Kidney capillary endothelial cell (primary cell): ENCODE results near the gene MYO16.

Experiments
- DNase-seq: peaks from one replicate; pipeline ENCODE4 v3.0.0-alpha.2; 2018; ENCODE audit warnings: low spot score

Gene MYO16

DNA sequence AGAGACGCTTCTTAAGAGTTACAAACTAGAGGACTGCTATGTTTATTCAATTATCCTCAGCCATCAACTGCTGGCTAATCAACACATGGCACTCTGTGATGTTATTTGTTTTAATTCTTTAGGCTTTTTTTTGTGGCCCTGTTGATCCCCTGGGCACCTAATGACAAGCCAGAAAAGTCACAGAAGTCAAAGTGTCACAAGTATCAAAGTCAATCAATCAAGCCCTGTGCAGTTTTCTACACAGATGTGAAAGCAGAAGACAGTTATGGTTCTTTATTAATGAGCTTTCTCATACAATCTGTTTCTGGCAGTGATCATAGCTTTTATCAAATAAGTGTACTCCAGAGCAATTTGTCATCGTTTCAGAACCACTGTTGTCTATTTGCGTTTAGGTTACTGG is 34.3 kb downstream of the MYO16 start:
- DNase-seq: no peak

DNA sequence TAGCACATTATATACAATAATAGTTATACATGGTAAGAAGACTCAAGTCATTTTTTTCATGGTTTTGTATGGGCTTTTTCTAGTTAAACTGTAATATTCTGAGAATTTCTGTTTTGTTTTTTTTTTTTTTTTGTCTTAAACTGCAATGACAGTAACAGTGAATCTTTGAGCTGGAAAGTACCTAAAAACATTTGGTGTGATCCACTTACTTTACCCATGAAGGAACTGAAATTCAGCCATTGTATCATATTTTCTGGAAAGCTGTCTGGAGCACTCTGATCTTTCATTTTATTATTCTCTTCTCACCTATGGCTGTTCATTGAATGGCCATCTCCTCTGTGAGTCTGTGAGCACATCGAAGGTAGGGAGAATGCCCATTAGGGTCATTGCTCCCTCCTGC is 37.8 kb downstream of the MYO16 start:
- no peak for DNase-seq

DNA sequence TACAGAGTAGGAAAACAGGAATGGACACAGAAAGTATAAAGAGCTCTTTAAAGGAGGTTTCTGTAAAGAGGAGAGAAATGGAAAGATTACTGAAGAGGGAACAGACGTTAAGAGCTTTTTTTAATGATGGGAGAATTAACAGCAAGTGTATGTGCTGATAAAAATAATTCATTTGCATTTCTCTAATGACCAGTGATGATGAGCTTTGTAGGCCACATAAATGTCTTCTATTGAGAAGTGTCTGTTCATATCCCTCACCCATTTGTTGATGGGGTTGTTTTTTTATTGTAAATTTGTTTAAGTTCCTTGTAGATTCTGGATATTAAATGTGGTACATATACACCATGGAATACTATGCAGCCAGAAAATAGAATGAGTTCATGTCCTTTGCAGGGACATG is 40.0 kb downstream of the MYO16 start:
- no peak for DNase-seq

DNA sequence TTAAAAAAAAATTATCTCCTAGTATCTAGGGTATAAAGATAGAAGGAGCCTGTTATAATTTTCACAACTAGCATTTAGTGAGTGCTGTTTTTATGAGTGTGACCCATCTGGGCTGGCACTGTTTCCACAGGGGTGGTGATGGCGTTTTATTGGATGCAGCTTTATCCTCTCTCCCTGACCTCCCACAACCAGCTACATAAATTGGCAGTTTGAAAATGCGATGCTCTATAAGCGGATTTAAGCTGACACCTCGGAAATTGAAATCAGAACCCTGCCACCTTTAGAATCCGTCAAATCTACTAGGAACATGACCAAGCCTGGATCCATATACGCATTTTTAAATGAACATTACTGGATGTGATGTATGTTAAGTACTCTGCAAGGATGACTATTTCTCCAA is 44.9 kb downstream of the MYO16 start:
- no peak for DNase-seq

DNA sequence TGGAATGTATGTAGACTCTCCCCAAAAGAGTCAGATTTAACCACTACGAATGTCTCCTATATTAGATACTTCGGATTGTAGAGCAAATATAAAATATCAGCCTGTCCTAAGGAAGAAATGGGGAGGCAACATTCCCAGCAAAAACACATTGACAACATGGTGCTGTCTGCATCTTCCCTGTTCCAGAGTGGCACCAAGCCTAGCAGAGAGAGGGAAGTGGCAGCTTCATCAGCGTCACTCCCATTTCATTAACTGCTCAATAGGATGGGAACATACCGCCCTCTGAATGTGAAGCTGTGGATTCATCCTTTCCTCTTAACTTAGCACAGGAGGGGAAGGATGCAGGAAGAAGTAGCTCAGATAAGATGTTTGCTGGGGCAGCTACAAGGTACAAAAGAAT is 45.4 kb downstream of the MYO16 start:
- no peak for DNase-seq

DNA sequence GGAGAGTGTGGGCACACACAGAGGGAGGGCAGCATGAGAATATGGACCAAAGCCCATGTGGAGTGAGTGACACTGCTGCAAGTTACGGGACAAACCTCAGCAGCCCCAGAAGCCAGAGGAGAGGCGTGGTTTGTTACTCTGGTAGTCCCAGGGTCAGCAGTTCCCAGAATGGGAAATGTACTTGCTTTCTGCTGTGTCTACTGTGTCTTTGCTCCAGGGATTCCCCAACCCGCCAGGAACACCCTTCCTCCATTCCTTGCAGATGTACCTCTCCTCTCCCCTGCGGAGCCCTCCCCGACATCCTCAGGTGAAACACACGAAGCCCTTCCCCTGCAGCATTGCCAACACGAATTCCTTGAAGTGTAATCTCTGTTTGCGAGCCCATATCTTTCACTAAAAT is 47.2 kb downstream of the MYO16 start:
- DNase-seq: no peak

DNA sequence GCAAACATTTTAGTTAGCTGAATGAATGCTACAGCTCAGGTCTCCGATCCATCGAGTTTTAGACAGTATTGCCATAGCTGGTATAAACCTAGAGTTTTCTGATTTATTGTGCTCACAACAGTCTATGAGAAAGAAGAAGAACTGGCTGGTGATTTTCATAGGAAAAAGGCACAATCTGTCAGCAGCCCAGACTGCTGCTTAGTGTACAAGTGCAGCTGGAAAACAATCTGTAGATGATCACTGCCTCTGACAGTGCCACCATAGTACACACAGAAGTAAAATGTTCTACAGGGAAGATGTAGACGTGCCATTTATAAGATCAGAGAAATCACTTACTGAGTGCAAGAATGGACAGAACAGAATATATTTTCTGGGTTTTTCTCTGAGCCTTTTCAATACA is 48.4 kb downstream of the MYO16 start:
- DNase-seq: no peak

DNA sequence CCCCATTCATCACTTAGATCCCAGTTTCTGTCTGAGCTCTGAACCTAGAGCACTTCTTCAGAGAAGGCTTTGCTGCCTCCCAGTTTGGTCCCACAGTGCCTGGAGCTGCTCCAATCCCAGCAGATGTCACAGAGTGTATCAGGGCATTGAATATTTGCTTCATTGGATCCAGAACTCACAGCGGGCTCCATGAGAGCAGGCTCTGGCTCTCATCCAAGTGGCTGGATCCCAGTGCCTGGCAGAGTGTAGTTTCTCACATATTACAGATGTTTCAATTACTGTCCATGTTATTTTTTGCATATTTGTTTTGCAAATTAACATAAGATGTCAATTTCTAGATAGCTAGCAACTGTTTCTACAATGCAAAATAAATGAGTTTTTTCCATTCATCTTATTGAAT is 50.6 kb downstream of the MYO16 start:
- no peak for DNase-seq

DNA sequence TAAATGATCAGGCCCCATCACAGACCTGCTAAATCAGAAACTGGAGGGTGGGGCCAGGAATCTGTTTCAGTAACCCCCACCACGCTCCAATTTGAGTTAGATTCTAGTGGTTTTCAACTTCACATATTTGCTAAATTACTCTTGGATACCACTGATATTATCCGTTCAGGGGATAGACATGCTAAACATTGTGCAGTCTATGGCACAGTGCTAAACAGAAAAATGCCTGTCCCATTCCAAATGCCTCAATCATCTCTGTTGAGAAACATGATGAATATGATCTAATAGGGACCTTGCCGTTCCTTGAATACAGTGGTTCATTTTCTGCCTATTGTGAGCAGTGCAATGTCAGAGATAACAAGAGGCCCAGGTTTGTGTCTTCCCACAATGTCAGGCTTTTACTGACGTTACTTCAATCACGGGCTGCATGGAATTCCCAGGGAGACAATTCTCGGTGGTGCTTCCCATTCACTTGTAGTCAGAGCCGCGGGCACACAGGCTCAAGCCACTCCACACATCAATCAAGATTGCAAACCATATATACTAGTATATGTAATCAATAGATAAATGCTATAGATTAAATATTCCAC is 52.7 kb downstream of the MYO16 start:
- no peak for DNase-seq

DNA sequence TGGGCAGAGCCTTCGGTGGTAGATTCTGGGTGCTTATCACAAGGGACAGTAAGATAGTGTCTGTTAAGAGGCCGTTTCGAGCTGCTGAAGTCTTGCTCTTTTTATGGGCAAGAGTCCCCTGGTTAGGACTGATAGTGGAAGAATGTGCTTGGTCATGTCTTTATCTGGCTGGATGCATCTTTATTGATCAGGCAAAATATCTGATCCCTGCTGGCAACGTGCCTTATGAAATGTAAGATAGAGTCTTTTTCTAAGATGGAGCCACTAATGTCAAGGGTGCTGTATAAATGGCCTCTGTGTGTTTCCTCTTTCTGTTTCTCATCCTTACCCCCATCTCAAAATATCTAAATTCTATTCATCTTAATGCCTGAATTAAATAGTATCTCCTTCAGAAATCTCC is 53.3 kb downstream of the MYO16 start:
- no peak for DNase-seq

DNA sequence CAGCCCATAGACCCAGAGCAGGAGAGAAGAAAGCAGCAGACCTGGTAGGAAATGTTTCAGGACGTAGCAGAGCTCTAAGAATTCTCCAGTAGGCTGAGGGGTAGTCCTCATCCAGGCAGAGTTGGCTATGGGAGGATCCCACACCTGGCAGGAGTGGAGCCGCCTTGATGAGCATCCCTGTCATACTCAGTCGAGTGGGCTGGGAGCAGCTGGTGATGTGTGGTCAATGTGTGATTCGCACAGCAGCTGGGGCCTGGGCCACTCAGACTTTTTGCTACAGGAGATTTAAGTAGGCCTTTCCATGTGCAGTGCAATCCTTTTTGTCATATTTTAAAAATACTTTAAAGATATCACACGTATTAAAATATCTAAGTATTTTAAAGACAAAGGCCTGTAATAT is 56.6 kb downstream of the MYO16 start:
- DNase-seq: no peak

DNA sequence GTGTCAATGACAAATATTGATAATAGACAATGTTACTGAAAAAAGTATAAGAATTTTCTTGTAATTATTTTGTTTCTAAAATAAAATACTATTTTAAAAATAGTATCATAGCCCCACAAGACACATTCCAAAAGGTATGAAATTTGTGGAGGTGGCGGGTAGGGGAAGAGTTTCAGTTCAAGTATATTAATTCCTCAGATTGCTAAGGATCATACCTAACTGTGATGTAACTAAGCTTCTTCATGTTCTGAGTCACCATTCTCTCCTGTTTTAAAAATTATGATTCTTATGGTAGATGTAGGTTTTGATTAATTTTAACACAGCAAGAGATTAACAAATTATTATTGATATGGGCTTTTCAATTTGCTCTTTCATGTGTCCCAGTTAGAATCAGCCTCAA is 61.3 kb downstream of the MYO16 start:
- DNase-seq: no peak

DNA sequence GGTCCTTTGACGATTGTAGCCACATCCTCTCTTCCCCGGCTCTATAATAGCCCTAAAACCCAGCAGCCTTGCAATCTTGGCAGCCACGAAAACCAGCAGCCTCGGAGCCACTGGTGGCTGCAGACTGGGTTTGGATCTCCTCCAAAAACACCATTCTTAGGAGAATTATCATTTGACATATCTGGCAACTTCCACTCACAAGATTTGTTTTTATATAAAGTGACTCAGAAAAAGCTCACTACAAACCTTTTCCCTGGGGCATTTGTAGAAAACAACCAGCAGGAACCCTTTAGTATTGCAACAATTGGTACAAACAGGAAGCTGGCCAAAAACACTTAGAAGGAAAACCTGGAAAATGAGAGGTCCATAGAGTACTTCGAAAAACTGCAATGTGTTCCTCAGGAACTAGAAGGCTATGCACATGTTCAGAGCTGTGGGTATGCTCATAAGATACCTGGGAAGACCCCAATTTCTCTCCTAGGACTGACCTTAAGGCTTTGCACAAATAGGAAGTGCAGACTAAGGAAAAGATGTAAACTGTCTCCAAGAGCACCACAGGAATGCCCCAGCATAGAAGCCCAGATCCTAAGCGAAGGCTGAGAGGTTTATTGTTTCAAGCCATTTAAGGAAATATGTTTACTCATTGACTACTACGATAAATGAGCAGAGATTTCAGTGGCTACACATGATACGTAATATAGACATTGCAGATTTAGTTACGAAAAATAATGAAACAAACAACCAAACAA is 71.2 kb downstream of the MYO16 start:
- no peak for DNase-seq

DNA sequence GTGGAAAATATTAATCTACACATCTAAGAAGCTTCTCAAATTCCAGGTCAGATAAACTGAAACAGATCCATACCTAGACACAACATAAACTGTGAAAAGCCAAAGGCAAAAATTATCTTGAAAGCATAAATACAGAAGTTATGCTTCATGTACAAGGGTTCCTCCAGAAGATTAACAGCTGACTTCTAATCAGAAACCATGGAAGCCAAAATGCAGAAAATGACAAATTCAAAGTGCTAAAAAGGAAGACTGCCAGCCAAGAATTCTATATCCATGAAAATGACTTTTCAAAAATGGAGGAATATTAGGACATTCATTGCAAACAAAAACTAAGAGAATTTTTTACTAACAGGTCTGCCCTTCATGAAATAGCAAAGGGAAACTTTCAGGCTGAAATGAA is 72.8 kb downstream of the MYO16 start:
- DNase-seq: no peak

DNA sequence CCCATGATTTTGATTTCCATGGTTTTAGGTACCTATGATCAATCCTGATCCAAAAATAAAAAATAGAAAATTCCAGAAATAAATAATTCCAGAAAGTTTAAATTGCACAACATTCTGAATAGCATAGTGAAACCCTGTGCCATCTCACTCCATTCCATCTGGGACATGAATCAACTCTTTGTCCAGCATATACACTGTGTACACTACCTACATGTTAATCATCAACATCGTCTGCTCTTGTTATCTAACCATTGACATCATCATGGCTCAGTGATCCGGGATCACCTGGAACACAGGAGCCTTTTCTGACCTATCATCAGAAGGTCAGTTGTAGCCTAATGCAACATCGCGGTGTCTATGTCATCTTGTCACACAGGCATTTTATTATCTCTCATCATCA is 75.6 kb downstream of the MYO16 start:
- DNase-seq: no peak

DNA sequence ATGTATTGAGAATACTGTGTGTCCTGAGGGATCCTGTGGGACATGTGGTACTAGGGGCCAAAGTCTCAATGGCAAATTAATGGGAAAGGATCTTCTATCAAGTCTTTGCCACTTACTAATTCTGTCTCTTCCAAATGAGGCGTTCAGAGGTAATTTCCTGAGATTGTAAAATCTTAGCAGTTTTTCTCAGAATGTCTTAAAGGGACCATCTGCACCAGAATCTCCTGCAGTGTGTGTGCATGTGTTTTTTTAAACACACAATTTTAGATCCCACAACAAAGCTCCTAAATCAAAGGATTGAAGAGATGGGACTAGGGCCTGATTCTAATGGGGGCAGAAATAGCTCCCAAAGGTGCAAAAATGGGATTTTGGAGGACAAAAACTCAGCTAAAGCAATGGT is 78.2 kb downstream of the MYO16 start:
- no peak for DNase-seq

DNA sequence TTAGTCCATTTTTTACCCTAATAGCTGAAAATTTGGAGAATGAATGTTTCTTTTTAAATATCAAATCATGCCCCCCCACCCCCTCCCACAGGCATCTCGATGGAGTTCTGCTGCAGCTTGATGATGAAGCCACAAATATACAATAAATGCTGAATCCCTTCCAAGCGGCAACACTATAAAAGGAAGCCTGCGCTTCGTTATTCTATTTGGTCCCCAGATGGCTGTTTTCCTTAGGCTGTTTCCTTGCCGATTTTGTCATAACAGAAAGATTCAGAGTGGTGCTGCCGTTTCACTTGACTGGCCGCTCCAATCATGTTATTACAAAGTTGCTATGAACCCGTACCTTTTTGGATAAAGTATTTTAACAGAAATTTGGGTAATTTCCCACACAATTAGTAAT is 79.5 kb downstream of the MYO16 start:
- no peak for DNase-seq

DNA sequence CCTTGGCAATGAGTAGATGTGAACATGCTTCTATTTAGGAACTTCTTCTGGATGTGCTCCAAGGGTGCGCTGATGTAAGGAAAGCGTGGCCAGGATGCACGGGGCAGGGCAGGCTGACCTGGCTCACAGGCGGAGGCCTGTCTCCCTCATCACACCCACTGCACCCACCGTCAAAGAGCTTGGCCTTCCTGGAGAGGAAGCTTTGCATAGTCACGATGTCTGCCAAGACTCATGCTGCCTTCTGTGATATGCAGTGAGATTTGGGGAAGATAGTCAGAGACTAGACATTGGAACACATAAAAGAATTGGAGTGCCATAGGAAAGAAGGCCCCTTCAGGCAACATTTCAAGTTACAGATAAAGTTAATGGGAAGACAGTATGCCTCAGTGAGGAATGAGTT is 82.0 kb downstream of the MYO16 start:
- no peak for DNase-seq

DNA sequence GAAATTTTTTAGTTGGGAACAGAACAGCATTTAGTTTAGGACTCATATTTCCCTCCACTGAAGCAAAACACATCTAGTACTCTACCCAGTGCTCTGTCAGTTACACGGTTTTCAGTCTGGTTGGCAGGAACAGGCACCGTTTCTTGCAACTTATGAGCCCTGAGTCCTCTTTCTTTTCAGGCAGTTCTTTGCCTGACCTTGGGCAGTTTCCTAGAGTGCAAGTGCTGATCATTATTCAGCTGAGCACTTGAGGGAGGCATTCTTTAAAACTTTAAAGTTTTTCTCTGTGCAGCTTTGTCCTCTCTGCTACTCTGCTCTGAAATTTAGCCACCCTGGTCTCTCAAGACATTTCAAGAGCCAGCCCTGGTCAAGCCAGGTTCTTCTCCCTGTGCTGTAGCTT is 96.1 kb downstream of the MYO16 start:
- no peak for DNase-seq

DNA sequence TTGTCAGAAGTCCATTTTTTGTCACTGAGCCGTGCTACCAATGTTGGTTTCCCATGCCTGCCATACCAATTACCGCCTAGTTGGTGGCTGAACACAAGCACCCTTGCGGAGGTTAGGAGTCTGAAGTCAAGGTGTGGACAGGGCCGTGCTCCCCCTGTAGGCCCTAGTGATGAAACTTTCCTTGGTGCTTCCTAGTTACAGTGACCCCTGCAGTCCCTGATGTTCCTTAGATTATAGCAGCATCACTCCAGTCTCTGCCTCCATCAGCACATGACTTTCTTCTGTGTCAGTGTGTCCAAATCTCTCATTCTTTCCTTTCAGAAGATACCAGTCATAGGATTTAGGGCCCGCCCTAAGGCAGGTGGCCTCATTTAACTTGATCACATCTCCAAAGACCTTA is 99.0 kb downstream of the MYO16 start:
- DNase-seq: no peak

DNA sequence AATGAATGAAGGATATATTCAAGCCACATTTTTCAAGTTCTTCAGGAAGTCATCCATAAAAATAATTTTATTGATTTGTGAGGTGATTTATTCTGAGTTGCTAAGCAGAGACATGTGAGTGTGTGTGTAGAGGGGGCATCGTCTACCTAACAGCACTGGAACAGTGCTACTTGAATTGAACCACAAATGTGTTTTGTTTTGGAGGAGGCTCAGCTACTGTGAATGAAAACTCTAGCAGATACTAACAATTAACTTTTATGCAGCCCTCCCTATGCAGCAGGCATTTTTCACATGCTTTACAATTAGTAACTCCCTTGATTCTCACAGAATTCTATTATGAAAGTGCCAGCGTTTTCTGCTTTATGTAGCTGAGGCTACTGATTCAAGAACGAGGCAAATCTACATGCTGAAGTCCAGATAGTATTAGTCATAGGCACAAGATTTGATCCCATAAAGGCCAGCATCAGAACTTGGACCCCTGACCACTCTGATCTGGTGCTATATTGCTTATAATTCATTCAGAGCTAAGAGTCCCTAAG is 103.7 kb downstream of the MYO16 start:
- no peak for DNase-seq

DNA sequence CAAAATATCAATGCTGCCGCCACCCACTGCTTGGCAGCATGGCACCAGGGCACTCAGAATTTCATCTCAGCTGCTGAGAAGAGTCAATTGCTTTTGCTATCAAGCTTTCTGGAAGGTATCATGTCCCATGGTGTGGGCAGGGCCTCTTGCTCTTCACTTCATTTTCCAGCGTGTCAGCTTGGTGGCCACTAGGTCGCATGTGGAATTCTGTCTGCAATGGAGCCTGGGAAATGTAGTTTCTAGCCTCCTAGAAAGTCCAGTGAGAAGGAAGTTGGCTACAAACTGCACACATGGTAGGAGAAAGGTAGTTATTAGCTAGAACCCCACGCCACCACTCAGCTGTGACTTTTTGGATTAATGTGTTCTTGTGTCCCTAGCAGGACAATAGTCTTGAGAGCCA is 105.3 kb downstream of the MYO16 start:
- DNase-seq: no peak

DNA sequence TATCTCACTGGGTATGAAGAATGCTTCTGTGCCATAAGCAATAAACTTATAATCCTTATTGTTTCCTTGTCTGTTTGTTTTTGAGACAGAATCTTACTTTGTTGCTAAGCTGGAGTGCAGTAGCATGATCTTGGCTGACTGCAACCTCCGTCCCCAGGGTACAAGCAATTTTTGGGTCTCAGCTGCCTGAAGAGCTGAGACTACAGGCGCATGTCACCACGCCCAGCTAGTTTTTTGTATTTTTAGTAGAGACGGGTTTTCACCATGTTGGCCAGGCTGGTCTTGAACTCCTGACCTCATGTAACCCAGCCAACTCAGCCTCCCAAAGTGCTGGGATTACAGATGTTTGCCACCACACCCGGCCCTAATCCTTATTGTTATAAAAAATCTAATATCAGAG is 112.5 kb downstream of the MYO16 start:
- no peak for DNase-seq
